ENCODE results near the gene TANC1. TPM values are rescaled to one million over a fixed set of nuclear protein-coding genes. Genes with fewer than 3 reads are reported as not detected.
A peak's percentile ranks its signal among the peaks of the same experiment; 100 is the strongest.

The TANC1 gene
- total and polyA plus RNA-seq, 2 donors (not counting 3 experiments of a cell fraction or from before 2014, with no cell fraction given) = 58.9 to 99.4 TPM

GRCh38 chr2:159109517-159109916 is 141.1 kb downstream of the TANC1 start:
- Histone ChIP-seq H3K4me3 (replicated peaks in 1 of 3; ENCODE audit: insufficient read depth in 1 of 3, low read depth in 1 of 3, low read length in 3 of 3) (no peak overlapping the region), H3K27ac (ENCODE audit: insufficient read depth, low read depth, low read length) (no peak overlapping the region), H2AFZ (ENCODE audit: low read depth, low read length) (no peak overlapping the region), H3K27me3 (ENCODE audit: control insufficient read depth in 2 of 2, insufficient read depth in 2 of 2, low read length in 2 of 2) (no peaks in the 10 kb centered on the region), H4K20me1 (replicated peaks; ENCODE audit: control insufficient read depth, extremely low read depth, insufficient read depth, low read length) (no peaks in the 10 kb centered on the region), H3K4me1 (ENCODE audit: control insufficient read depth, extremely low read depth, insufficient read depth, low read length) (peaks cover 14% of the 10 kb centered on the region), H3K9me1 (replicated peaks; ENCODE audit: control insufficient read depth, extremely low read depth, insufficient read depth, low read length) (no peaks in the 10 kb centered on the region), H3K36me3 (ENCODE audit: control insufficient read depth in 2 of 2, extremely low read depth in 1 of 2, insufficient read depth in 2 of 2, low read length in 2 of 2) (peaks cover 0 to 7% of the 10 kb centered on the region in 2 experiments), H3K4me2 (ENCODE audit: insufficient read depth, low read length) (no peak overlapping the region), H3K9me3 (replicated peaks; ENCODE audit: control insufficient read depth, insufficient read depth, low read length) (no peaks in the 10 kb centered on the region), H3K9ac (replicated peaks; ENCODE audit: extremely low read depth, insufficient read depth, low read length) (no peak overlapping the region), H3K79me2 (ENCODE audit: control insufficient read depth, insufficient read depth, low read length) (peaks cover 31% of the 10 kb centered on the region)
- no TSS peak for BruUV-seq (replicated peaks)
- ChIA-PET POLR2A (no interaction called here), CTCF (interaction anchor here (1.8 to 2.3 kb wide), 3 partner anchors 9 to 78 kb away, joined by 6 to 8 read pairs (median 7); no protein-coding TSS in a partner anchor)
- FAIRE-seq (no peak), DNase-seq (ENCODE audit: low read depth, low spot score) (no peak)
- no peak for TF ChIP-seq FOS (IDR thresholded peaks at IDR 0.05; ENCODE audit: borderline replicate concordance, insufficient read depth, low read length)
- TF ChIP-seq MYC (IDR thresholded peaks at IDR 0.05; ENCODE audit: low read depth, low read length) = no peak
- dilution Hi-C loops (cut with MboI; ENCODE audit: extremely low pct_ligation_motif_present, low sequenced_read_pairs) = no loop called here
- intact Hi-C loops (cut with micrococcal nuclease) = no loop called here

GRCh38 chr2:159110784-159111183 is 142.3 kb downstream of the TANC1 start:
- Histone ChIP-seq H3K9me1 (replicated peaks; ENCODE audit: control insufficient read depth, extremely low read depth, insufficient read depth, low read length) (no peaks in the 10 kb centered on the region), H3K4me2 (ENCODE audit: insufficient read depth, low read length) (no peak overlapping the region), H4K20me1 (replicated peaks; ENCODE audit: control insufficient read depth, extremely low read depth, insufficient read depth, low read length) (no peaks in the 10 kb centered on the region), H3K79me2 (ENCODE audit: control insufficient read depth, insufficient read depth, low read length) (peaks cover 29% of the 10 kb centered on the region), H3K27ac (ENCODE audit: insufficient read depth, low read depth, low read length) (no peak overlapping the region), H2AFZ (ENCODE audit: low read depth, low read length) (no peak overlapping the region), H3K27me3 (ENCODE audit: control insufficient read depth in 2 of 2, insufficient read depth in 2 of 2, low read length in 2 of 2) (no peaks in the 10 kb centered on the region), H3K9ac (replicated peaks; ENCODE audit: extremely low read depth, insufficient read depth, low read length) (no peak overlapping the region), H3K9me3 (replicated peaks; ENCODE audit: control insufficient read depth, insufficient read depth, low read length) (no peaks in the 10 kb centered on the region), H3K4me3 (replicated peaks in 1 of 3; ENCODE audit: insufficient read depth in 1 of 3, low read depth in 1 of 3, low read length in 3 of 3) (no peak overlapping the region), H3K4me1 (ENCODE audit: control insufficient read depth, extremely low read depth, insufficient read depth, low read length) (peaks cover 14% of the 10 kb centered on the region), H3K36me3 (ENCODE audit: control insufficient read depth in 2 of 2, extremely low read depth in 1 of 2, insufficient read depth in 2 of 2, low read length in 2 of 2) (peaks cover 0 to 7% of the 10 kb centered on the region in 2 experiments)
- DNase-seq (ENCODE audit: low read depth, low spot score) = peak; percentile 52
- dilution Hi-C loops (cut with MboI; ENCODE audit: extremely low pct_ligation_motif_present, low sequenced_read_pairs) = no loop called here
- intact Hi-C loops (cut with micrococcal nuclease) = no loop called here
- BruUV-seq (replicated peaks) = no TSS peak
- POLR2A ChIA-PET = interaction anchor here (0.6 kb wide), 1 partner anchor 41 kb away, joined by 3 read pairs; no protein-coding TSS in a partner anchor
- peak; percentile 73 for FAIRE-seq
- CTCF ChIA-PET = interaction anchor here (0.7 to 2.3 kb wide), 4 partner anchors 8 to 126 kb away, joined by 3 to 7 read pairs (median 3); no protein-coding TSS in a partner anchor
- TF ChIP-seq FOS (IDR thresholded peaks at IDR 0.05; ENCODE audit: borderline replicate concordance, insufficient read depth, low read length) (peak; percentile 24), GATA2 (IDR thresholded peaks at IDR 0.05; ENCODE audit: insufficient read depth, insufficient read length, low read depth, low read length) (no peak)
